Activated T-helper 9 cell treated with anti-CD3 and anti-CD28 coated beads, Interleukin-2, amount 50 U/mL, for 16 hours (primary cell): ENCODE results near the gene MIX23.
A peak's percentile ranks its signal among the peaks of the same experiment; 100 is the strongest.

Experiments used
- DNase-seq: peaks from one replicate; pipeline ENCODE4 v3.0.0-alpha.2; 2020; ENCODE audit warnings: low read depth

Gene MIX23

GRCh38 chr3:122382888-122383666 is at the start of gene MIX23:
Gene MIX23 (minus strand): TSS chr3:122383231. CDS start chr3:122383224, 7 bp downstream.
- DNase-seq = peak; percentile 74

GRCh38 chr3:122430371-122430770 is 47.3 kb upstream of the MIX23 start:
- no peak for DNase-seq

DNA sequence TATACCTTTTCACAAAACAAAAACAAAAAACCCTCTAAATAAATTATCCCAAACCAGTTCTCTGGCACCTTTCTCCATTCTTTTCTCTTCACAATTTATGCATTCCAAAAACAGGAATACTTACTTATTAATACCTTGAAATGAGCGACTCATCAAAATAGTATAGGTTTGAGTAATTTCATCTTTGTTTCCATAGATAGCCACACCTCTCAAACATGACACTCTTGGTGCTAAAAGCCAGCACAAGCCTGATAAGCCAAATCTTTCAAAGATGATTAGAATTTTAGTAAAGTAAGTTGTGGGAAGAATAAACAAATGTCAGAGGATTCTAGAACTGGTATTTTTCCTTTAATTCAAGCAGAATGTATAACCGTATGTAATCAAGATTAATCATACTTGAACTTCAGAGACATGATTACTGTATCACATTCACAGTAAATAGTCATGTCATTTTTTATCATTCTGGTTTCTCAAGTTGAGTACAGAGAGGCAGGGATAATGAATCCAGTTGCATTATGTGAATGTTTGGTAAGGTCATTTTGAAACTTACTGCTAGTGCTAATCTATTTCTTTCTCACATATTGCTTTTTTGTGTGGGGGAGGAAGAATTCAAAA is 44.9 kb upstream of the MIX23 start:
- DNase-seq = no peak

DNA sequence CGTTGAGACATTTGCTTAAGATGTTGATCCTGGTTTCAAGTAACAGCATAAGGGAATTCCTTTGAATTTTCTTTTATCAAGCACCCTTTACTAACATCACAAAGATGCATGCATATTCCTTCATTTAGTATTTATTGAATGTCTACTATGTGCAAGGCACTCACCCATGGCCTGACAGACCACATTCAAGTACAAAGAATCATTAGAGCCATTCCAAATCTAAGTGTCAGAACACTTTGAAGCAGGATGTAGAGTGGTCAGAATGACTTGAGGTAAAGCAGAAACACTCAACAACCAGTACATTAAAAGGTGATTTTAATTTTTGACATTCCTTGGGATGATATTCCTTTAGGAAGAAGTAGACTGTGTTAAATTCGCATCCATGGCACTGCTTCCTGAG is 38.8 kb upstream of the MIX23 start:
- DNase-seq = no peak

GRCh38 chr3:122421101-122421500 is 38.1 kb upstream of the MIX23 start:
- no peak for DNase-seq

- no peak for DNase-seq
These were observed 33.9 kb upstream of the MIX23 start for GRCh38 chr3:122416966-122417365.

- peak; percentile 96 for DNase-seq
These were observed 33.0 kb upstream of the MIX23 start, which contains the start of gene WDR5B for GRCh38 chr3:122415762-122416654. Gene WDR5B (minus strand): TSS chr3:122416062. CDS start chr3:122415528, 534 bp downstream.

GRCh38 chr3:122415104-122415744 is 32.2 kb upstream of the MIX23 start:
- no peak for DNase-seq

DNA sequence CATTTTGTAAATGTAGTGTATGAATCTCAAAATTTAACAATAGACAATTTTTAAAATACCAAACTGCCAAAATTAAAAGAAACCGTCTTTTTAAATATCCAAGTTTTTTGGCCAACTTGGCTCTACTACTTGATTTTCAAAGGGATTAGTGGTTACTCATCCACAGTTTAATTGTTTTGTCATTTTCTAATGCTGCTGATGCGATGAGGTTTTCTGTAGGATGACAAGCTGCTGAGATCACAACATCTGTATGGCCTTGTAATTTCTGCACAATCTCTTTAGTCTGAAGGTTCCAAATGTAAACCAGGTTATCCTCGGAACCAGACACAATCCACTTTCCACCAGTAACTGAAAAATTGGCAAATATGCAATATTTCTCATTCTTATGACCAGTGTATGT is 31.4 kb upstream of the MIX23 start:
- DNase-seq = no peak

DNA sequence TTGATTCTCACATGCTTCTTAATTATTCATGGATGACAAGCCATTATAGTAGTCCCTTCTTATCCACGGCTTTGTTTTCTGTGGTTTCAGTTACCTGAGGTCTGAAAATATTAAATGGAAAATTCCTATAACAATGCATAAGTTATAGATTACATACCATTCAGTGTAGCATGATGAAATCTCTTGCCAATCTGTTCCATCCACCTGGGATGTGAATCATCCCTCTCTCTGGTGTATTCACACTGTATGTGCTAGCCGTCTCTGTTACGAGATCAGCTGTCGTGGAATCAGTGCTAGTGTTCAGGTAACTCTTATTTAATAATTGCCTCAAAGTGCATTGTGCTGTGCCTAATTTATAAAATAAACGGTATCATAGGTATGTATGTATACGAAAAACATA is 27.6 kb upstream of the MIX23 start:
- DNase-seq = no peak

- no peak for DNase-seq
These were observed 27.1 kb upstream of the MIX23 start for GRCh38 chr3:122410111-122410510.

DNA sequence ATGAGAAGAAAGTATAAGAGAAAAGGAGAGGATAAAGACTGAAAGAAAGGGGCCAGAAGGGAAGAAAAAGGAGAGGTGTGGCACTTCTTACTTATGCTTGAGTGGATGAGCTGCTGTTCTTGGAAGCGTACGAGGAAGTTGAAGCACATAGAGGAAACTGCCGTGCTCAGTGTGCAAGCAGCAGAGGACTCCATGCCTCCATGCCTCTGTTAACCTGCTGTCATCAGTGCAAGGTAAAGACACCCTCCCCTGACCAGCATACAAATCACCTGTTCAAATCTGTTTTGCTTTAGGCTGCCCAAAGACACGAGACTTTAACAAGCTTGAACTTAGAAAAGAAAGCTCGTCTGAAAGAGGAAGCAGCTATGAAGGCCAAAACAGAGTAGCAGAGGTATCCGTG is 26.4 kb upstream of the MIX23 start:
- no peak for DNase-seq

DNA sequence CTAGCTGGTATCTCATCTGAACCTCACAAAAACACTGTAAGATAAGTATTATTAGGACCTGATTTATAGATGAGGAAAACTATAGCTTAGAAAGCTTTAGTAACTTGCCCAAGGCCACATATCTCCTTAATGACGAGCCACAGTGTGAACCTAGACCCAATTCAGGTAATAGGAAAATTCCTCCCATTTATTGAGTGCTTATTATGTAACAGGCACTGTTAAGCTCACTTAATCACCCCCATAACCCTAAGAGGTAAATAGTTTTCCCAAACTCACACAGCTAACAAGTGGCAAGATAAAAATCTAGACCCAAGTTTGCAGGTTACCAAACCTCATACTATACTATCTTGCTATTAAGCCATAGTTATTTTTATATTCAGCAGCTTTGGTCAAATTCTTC is 24.9 kb upstream of the MIX23 start:
- DNase-seq = no peak

DNA sequence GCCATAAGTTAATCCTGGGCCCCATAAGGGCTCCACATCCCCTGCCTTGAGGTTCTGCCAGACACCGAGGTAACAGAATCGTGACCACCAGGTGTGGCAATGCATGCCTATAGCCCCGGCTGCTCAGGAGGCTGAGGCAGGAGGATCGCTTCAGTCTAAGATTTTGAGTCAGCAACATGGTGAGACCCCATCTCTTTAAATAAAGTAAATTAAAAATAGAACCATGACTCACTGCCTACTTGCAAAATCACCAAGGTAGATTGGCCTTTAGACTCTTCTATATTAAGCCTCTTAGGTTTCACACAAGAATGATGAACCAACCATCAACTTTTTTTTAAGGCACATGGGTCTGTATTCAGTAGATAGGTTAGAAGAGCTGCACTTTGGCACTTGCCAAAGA is 23.2 kb upstream of the MIX23 start:
- no peak for DNase-seq

DNA sequence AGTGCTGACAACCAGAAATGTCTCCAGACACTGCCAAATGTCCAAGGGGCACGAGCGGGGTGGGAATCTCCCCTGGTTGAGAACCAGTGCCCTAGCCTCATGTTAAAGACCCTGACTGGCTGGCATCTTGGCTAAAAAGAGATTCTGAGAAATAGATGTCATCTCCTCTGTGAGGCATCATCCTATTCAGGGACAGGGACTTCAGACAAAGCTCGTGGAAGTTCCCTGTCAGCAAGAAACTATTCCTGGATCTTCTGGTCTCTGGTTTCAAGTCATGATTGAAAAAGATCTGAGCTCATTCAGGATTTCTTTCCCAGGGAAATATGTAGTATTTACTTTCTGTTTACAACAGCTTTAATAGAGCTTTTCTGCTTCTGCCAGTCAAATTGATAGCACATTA is 22.0 kb upstream of the MIX23 start:
- DNase-seq = no peak

GRCh38 chr3:122403489-122403888 is 20.5 kb upstream of the MIX23 start:
- no peak for DNase-seq

GRCh38 chr3:122398920-122399319 is 15.9 kb upstream of the MIX23 start:
- no peak for DNase-seq

GRCh38 chr3:122397201-122397600 is 14.2 kb upstream of the MIX23 start:
- DNase-seq = no peak

DNA sequence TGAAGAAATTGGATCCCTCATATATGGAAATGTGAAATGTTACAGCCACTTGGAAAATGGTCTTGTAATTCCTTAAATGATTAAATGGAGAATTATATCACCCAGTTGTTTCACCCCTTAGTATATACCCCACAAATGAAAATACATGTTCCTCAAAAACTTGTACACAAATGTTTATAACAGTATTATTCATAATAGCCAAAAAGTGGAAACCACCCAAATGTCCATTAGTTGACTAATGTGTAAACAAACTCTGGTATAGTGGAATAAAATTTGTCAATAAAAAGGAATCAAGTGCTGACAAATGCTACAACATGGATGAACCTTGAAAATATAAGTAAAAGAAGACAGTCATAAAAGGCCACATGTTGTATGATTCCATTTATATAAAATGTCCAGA is 13.5 kb upstream of the MIX23 start:
- DNase-seq = no peak

GRCh38 chr3:122395582-122395981 is 12.6 kb upstream of the MIX23 start:
- DNase-seq = no peak

GRCh38 chr3:122394173-122394572 is 11.1 kb upstream of the MIX23 start:
- DNase-seq = no peak
